ENCODE measurements around the gene HOXD12. TPM values are rescaled to one million over a fixed set of nuclear protein-coding genes. Genes with fewer than 3 reads are reported as not detected.

The HOXD12 gene
- total RNA-seq, 1 experiment from 2014 or later: not detected

- BruUV-seq (replicated peaks): no TSS peak
- TF ChIP-seq EZH2 (IDR thresholded peaks at IDR 0.05; ENCODE audit: low read depth) (no peak), CTCF (conservative IDR thresholded peaks at IDR 0.05) (no peak)
- H3K9me3 ChIP-seq (ENCODE audit: insufficient read depth, low read depth): no peaks in the 10 kb centered on the region; the same call in 1 of the 2 replicates
- no peak overlapping the region for H3K4me2 ChIP-seq
- H2AFZ ChIP-seq: no peak overlapping the region
- intact Hi-C loops (cut with micrococcal nuclease; ENCODE audit: unreplicated experiment): no loop called here
- H3F3A ChIP-seq (ENCODE audit: insufficient read depth, low read depth): no peaks in the 10 kb centered on the region
- DNase-seq: no peak
- H3K27me3 ChIP-seq (ENCODE audit: insufficient read depth, low read depth): peaks cover 68% of the 10 kb centered on the region
- no peaks in the 10 kb centered on the region for H4K20me1 ChIP-seq (ENCODE audit: insufficient read depth)
- no peaks in the 10 kb centered on the region for H3K4me1 ChIP-seq (replicated peaks; ENCODE audit: insufficient read depth)
- CTCF ChIA-PET: no interaction called here
- POLR2A ChIA-PET (ENCODE audit: unreplicated experiment): no interaction called here
- H3K36me3 ChIP-seq (ENCODE audit: low read depth): no peaks in the 10 kb centered on the region
- no peaks in the 10 kb centered on the region for H3K79me2 ChIP-seq (ENCODE audit: low read depth)
- no peaks in the 10 kb centered on the region for H3K9me2 ChIP-seq (ENCODE audit: insufficient read depth)
- no peak overlapping the region for H3K4me3 ChIP-seq
- H3K27ac ChIP-seq: no peak overlapping the region
Measured at GRCh38 chr2:176076796-176077195, 22.8 kb upstream of the HOXD12 start.

- Histone ChIP-seq H4K20me1 (ENCODE audit: insufficient read depth) (no peaks in the 10 kb centered on the region), H3F3A (ENCODE audit: insufficient read depth, low read depth) (no peaks in the 10 kb centered on the region), H3K4me1 (replicated peaks; ENCODE audit: insufficient read depth) (no peaks in the 10 kb centered on the region), H3K79me2 (ENCODE audit: low read depth) (no peaks in the 10 kb centered on the region), H3K27ac (no peak overlapping the region), H3K36me3 (ENCODE audit: low read depth) (no peaks in the 10 kb centered on the region), H2AFZ (no peak overlapping the region), H3K9me2 (ENCODE audit: insufficient read depth) (no peaks in the 10 kb centered on the region), H3K27me3 (ENCODE audit: insufficient read depth, low read depth) (peaks cover 49% of the 10 kb centered on the region), H3K4me3 (no peak overlapping the region), H3K4me2 (no peak overlapping the region), H3K9me3 (ENCODE audit: insufficient read depth, low read depth) (no peaks in the 10 kb centered on the region; the same call in 1 of the 2 replicates)
- no peak for DNase-seq
- ChIA-PET CTCF (no interaction called here), POLR2A (ENCODE audit: unreplicated experiment) (no interaction called here)
- intact Hi-C loops (cut with micrococcal nuclease; ENCODE audit: unreplicated experiment): no loop called here
- TF ChIP-seq CTCF (conservative IDR thresholded peaks at IDR 0.05): no peak
- TF ChIP-seq EZH2 (IDR thresholded peaks at IDR 0.05; ENCODE audit: low read depth): no peak
- BruUV-seq (replicated peaks): no TSS peak
Measured at GRCh38 chr2:176078541-176079284, 20.9 kb upstream of the HOXD12 start.

- no peak overlapping the region for H3K4me3 ChIP-seq
- ChIA-PET CTCF (no interaction called here), POLR2A (ENCODE audit: unreplicated experiment) (no interaction called here)
- H3K4me2 ChIP-seq: no peak overlapping the region
- TF ChIP-seq CTCF (conservative IDR thresholded peaks at IDR 0.05): no peak
- TF ChIP-seq EZH2 (IDR thresholded peaks at IDR 0.05; ENCODE audit: low read depth): no peak
- no peaks in the 10 kb centered on the region for H3K79me2 ChIP-seq (ENCODE audit: low read depth)
- H2AFZ ChIP-seq: no peak overlapping the region
- H3K27me3 ChIP-seq (ENCODE audit: insufficient read depth, low read depth): peaks cover 43% of the 10 kb centered on the region
- no peaks in the 10 kb centered on the region; the same call in 1 of the 2 replicates for H3K9me3 ChIP-seq (ENCODE audit: insufficient read depth, low read depth)
- no peaks in the 10 kb centered on the region for H3F3A ChIP-seq (ENCODE audit: insufficient read depth, low read depth)
- intact Hi-C loops (cut with micrococcal nuclease; ENCODE audit: unreplicated experiment): no loop called here
- no peaks in the 10 kb centered on the region for H3K4me1 ChIP-seq (replicated peaks; ENCODE audit: insufficient read depth)
- H3K9me2 ChIP-seq (ENCODE audit: insufficient read depth): no peaks in the 10 kb centered on the region
- no peaks in the 10 kb centered on the region for H3K36me3 ChIP-seq (ENCODE audit: low read depth)
- DNase-seq: no peak
- no peaks in the 10 kb centered on the region for H4K20me1 ChIP-seq (ENCODE audit: insufficient read depth)
- no TSS peak for BruUV-seq (replicated peaks)
- H3K27ac ChIP-seq: no peak overlapping the region
Measured at GRCh38 chr2:176079285-176079830, 20.2 kb upstream of the HOXD12 start.
